Right hindlimb (tissue), 1 donor: Measurements from ENCODE around the gene ADK.

Experiments
- DNase-seq: peaks from one replicate; pipeline ENCODE4 v3.0.0-alpha.2; 2018

The ADK gene

GRCh38 chr10:74150204-74150989 is 624 bp upstream of the ADK start, which contains the start of gene AP3M1:
AP3M1 (minus strand) TSS chr10:74150828; CDS start chr10:74138379, 12,449 bp downstream.
- DNase-seq: peak; percentile 91

- DNase-seq: no peak
These were observed 1.1 kb downstream of the ADK start for GRCh38 chr10:74151879-74152722.

- no peak for DNase-seq
These were observed 2.1 kb downstream of the ADK start for GRCh38 chr10:74153123-74153522.

- no peak for DNase-seq
These were observed 2.7 kb downstream of the ADK start for GRCh38 chr10:74153676-74154075.

DNA sequence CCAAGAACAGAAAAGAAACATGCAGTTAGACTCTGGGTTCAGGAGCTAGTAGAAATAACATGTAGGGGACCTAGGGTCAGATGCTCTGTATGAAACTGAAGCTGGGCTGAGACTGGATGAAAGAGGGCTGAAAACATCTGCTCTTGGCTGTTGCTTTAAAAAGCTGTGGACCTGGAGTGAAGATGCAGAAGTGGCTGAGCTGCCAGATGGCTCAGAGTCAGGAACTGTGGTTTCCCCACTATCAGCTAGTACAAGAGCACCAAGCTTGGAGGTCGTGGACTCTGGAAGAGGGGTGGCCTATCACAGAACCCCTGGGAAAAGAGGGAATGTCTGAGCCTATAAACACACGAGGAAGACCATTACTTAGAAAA is 5.9 kb downstream of the ADK start:
- DNase-seq: peak; percentile 44

GRCh38 chr10:74160013-74160412 is 9.0 kb downstream of the ADK start:
- no peak for DNase-seq

GRCh38 chr10:74163319-74164068 is 12.5 kb downstream of the ADK start:
- DNase-seq: no peak

GRCh38 chr10:74164716-74165529 is 13.9 kb downstream of the ADK start:
- no peak for DNase-seq

GRCh38 chr10:74165530-74165901 is 14.5 kb downstream of the ADK start:
- no peak for DNase-seq

GRCh38 chr10:74167443-74167842 is 16.4 kb downstream of the ADK start:
- no peak for DNase-seq

GRCh38 chr10:74171625-74172024 is 20.6 kb downstream of the ADK start:
- DNase-seq: no peak

DNA sequence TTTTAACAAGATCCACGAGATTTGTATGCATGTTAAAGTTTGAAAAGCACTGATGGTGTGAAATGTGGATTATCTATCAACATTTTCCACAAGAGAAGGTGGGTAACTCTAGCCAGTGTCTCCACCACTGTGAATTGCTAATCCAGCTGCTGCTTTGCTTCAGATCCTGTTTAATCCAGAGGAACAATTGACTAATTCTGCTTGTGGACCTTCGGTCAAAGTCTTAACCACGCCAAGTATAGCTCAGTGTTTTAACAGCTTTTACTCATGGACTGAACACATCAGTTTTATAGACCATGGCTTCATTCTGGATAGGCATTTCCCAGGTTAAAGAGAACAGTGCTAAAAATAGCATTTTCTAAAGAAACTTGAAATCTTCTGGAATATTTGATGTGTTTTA is 23.5 kb downstream of the ADK start:
- no peak for DNase-seq

DNA sequence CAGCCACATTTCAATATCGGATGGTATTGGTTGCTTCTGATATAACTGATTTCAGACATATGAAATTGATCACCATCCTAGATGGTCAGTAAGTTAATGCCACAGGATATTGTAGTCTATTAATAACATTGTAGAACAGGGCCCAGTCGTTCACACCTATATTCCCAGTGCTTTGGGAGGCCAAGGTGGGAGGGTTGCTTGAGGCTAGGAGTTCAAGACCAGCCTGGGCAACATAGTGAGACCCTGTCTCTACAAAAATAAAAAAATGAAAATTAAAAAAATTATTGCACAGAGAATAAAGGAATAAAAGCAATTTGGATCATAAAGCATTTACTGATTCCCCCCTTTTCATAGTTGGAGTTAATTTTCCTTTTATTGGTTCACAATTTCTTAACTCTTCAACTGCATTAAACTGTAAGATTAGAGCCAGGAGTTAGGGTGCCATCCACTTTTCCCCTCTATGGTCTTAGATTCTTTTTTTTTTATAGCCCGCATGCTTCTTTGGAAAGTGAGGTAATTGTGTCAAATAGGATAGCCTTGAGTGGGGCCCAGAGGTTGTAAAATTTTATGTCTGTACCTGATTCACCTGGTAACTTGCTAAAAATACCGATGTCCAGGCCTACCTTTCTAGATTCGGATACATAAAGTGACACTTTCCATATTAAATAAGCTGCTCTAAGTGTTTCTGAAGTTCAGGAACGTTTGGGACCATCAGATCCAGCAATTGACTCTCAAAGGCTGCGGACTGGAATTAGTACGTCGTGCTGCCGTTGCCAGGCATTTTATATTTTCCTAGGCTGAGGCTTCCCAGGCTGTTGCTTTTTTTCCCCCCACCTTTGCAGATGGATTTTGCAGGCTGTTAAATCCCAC is 24.7 kb downstream of the ADK start:
- no peak for DNase-seq

GRCh38 chr10:74176380-74177139 is 25.5 kb downstream of the ADK start:
- peak; percentile 95 for DNase-seq

DNA sequence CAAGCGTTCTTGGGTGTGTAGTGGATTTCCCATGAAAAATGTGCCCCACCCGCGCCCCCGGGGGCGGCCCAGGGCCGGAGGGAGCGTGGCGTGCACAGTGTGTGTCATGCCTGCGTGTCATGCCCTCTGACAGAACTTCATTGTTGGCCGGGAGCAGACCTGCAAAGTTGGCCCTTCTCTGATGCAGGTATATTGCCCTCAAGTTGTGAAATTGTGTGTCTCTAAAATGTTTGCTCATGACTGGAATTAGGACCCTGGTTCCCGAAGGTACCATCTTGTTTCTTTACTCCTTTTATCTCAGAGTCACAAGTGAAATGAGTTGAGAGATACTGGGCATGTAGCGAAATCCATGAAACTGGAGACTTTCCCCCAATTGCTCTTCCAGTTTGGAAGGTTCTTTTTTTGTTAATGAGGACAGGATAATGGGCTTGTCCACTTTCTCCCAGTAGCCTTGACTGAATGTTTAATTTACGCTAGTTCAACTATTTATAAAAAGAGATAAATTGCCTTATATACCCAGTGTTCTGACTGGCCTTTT is 26.2 kb downstream of the ADK start:
- DNase-seq: no peak

GRCh38 chr10:74178042-74178791 is 27.2 kb downstream of the ADK start:
- DNase-seq: no peak

DNA sequence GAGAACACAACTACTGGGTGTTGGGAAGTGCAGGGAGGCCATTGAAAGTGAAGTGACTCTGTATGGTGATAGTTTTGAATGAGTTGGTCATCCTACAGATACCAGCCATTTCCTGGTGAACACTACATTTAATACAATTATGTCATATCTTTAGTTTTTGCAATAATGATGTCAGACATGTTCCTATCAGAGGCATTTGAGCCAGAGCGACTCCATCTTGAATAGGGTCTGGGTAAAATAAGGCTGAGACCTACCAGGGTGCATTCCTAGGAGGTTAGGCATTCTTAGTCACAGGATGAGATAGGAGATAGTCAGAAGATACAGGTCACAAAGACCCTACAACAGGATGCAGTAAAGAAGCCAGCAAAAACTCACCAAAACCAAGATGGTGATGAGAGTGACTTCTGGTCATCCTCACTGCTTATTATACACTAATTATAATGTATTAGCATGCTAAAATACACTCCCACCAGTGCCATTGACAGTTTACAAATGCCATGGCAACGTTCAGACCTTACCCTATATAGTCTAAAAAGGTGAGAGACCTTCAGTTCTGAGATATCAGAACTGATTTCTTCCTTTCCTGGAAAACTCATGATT is 28.2 kb downstream of the ADK start:
- DNase-seq: no peak

- no peak for DNase-seq
These were observed 35.7 kb downstream of the ADK start for GRCh38 chr10:74186678-74187077.

DNA sequence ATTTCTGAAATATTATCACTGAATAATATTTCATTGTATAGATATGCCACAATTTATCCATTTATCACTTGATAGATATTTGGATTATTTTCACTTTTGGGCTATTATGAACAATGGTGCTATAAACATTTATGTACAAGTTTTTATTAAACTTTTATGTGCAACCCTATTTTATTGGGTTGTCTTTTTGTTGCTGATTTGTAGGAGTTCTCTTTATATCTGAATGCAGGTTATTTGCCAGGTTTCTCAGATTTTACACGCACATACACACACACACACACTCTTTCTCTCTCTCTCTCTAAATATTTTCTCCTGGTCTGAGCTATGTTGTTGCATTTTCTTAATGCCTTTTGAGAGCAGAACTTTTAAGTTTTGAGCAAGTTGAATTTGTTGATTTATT is 36.2 kb downstream of the ADK start:
- DNase-seq: no peak
